Right atrium auricular region (tissue), 2 donors: ENCODE data around the gene C19orf47. TPM values are rescaled to one million over a fixed set of nuclear protein-coding genes. Genes with fewer than 3 reads are reported as not detected.

ENCODE experiments used
- DNase-seq: peaks from one replicate; pipeline ENCODE4 v3.0.0-alpha.2; 2019; ENCODE audit warnings: low spot score
- H3K27ac ChIP-seq, 2 donors: fragments of 200-600 bp; sonication (generic); 1 replicate in 1 of 2; 2 replicates in 1 of 2; pipeline ENCODE4 v1.5.1; 2016 to 2019
- H3K27me3 ChIP-seq, 2 donors: fragments of 200-600 bp; sonication (generic); one replicate each; pipeline versions ENCODE4 v1.5.1 to v1.6.0; 2017 to 2019
- H3K36me3 ChIP-seq: fragments of 200-600 bp; sonication (generic); one replicate; pipeline ENCODE4 v1.5.1; 2016
- H3K4me1 ChIP-seq, 2 donors: fragments of 200-600 bp; sonication (generic); one replicate each; pipeline versions ENCODE4 v1.5.1 to v1.6.0; 2017 to 2019
- H3K4me3 ChIP-seq, 2 donors: fragments of 200-600 bp; sonication (generic); 1 replicate in 1 of 2; 2 replicates in 1 of 2; pipeline ENCODE4 v1.5.1; 2017 to 2019; ENCODE audit warnings: mild to moderate bottlenecking in 1 of 2, moderate library complexity in 1 of 2
- H3K9me3 ChIP-seq, 2 donors: fragments of 200-600 bp; sonication (generic); one replicate each; pipeline ENCODE4 v1.5.1; 2019
- CTCF ChIP-seq, 2 donors: fragments of 200-600 bp; sonication (generic); IDR thresholded peaks; one replicate each; pipeline ENCODE4 v1.5.1; 2019; ENCODE audit warnings: antibody characterized with exemption in 2 of 2
- total RNA-seq, 2 donors: library from RNA; depleted of rRNA; stranded (reverse); fragments of >200 nt; gene quantifications; one replicate each; pipeline ENCODE4 v1.1.0, GENCODE V29; 2016

C19orf47 gene
- total RNA-seq, 2 donors from 2014 or later: 58.2 to 88.2 TPM

DNA sequence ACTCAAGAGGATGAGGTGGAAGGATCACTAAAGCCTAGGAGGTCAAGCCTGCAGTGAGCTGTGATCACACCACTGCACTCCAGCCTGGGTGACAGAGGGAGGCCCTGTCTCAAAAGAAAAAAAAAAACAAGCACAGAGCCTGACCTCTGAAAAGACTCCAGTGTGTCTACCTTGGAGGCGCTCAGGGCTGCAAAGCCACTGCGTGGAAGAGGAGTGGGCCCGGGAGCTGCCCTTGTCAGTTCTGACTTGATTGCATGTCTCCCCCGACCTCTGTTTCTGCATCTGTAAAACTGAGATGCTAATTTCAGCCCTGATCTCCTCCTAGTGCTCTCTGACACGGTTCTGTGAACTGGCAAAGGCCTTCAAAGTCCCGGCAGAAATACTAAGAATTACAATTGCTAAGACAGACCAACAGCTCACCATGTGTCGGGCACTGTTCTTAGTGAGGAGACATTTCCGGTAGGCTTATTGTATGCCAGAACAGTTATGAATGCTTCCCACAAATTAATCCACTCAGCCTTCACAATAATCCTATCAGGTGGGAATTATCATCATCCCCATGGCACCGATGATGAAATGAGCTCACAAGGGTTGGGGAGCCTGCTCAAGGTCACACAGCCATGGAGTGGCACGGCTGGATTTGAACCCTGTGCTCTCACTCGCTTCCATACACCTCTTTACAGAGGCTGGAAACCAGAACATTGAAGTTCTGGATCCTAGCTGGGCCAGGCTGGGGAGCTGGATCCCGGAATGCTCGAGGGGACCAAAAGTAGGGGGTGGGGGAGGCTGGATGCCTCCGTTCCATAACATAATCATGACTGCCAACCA is 66.6 kb downstream of the C19orf47 start:
- Histone ChIP-seq H3K9me3 (no peaks in the 10 kb centered on the region), H3K27ac (peak overlapping the region; percentile 97 to 99), H3K4me3 (no peak overlapping the region), H3K36me3 (no peaks in the 10 kb centered on the region), H3K4me1 (peaks cover 0 to 82% of the 10 kb centered on the region in 2 donors), H3K27me3 (no peaks in the 10 kb centered on the region)
- DNase-seq: no peak
- TF ChIP-seq CTCF (IDR thresholded peaks at IDR 0.05): no peak

- H3K27me3 ChIP-seq: no peaks in the 10 kb centered on the region
- no peaks in the 10 kb centered on the region for H3K36me3 ChIP-seq
- no peak for TF ChIP-seq CTCF (IDR thresholded peaks at IDR 0.05)
- no peaks in the 10 kb centered on the region for H3K9me3 ChIP-seq
- H3K4me3 ChIP-seq: no peak overlapping the region
- peaks cover 0 to 78% of the 10 kb centered on the region in 2 donors for H3K4me1 ChIP-seq
- no peak for DNase-seq
- H3K27ac ChIP-seq: peak overlapping the region; percentile 97 to 99
These were observed 67.5 kb downstream of the C19orf47 start for GRCh38 chr19:40280608-40281221.

GRCh38 chr19:40279761-40280607 is 68.2 kb downstream of the C19orf47 start:
- H3K27ac ChIP-seq: peak overlapping the region; percentile 97 to 99

GRCh38 chr19:40279120-40279551 is 69.1 kb downstream of the C19orf47 start:
- Histone ChIP-seq H3K36me3 (no peaks in the 10 kb centered on the region), H3K27me3 (no peaks in the 10 kb centered on the region), H3K4me1 (peaks cover 0 to 87% of the 10 kb centered on the region in 2 donors), H3K27ac (peak overlapping the region; percentile 97 to 99), H3K4me3 (peak overlapping the region in 1 of 2 donors; percentile 30), H3K9me3 (no peaks in the 10 kb centered on the region)
- peak in 1 of 2 donors; percentile 42 for TF ChIP-seq CTCF (IDR thresholded peaks at IDR 0.05)
- DNase-seq: peak; percentile 73

More at GRCh38 chr19:40279761-40280607, 68.2 kb downstream of the C19orf47 start:
- H3K9me3 ChIP-seq: no peaks in the 10 kb centered on the region
- DNase-seq: no peak
- no peaks in the 10 kb centered on the region for H3K27me3 ChIP-seq
- TF ChIP-seq CTCF (IDR thresholded peaks at IDR 0.05): no peak
- no peaks in the 10 kb centered on the region for H3K36me3 ChIP-seq
- peaks cover 0 to 82% of the 10 kb centered on the region in 2 donors for H3K4me1 ChIP-seq
- peak overlapping the region in 1 of 2 donors; percentile 30 for H3K4me3 ChIP-seq

DNA sequence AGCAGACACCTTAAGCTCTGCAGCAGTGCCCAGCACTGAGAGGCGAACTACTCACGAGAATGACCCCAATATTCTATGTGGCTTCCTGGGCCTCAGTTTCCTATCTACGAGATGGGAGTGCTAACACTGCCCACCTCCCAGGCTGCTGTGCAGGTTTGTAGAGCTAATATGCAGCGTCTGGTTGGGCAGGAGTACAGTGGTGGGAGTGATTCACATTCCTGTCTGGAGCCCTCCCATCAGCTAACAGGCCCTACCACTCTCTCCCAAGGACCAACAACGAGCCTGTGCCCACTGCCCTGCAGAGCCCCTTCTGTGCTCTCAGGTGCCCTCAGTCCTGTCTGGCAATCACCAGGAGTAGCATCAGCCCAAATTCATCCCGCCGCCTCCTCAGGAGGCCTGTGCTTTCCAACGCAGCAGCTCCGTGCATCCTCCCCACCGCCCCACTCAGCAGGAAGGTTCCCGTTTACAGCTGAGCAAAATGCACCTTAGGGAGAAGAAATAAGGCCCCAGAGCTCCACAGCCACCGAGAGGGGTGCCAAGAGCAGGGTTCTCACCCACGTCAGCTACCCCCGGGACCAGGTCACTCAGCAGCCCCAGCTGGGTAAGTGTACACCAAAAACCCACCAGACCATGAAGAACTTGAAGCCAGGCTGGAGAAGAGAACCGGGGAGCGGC is 69.7 kb downstream of the C19orf47 start:
- Histone ChIP-seq H3K27me3 (no peaks in the 10 kb centered on the region), H3K4me3 (peak overlapping the region in 1 of 2 donors; percentile 30), H3K4me1 (peaks cover 0 to 87% of the 10 kb centered on the region in 2 donors), H3K36me3 (no peaks in the 10 kb centered on the region), H3K9me3 (no peaks in the 10 kb centered on the region), H3K27ac (peak overlapping the region; percentile 97 to 99)
- DNase-seq: no peak
- no peak for TF ChIP-seq CTCF (IDR thresholded peaks at IDR 0.05)
